SK-N-SH (cell line): ENCODE data around the gene INKA1.

Experiments
- CTCF ChIP-seq: fragments of 200-600 bp; sonication (generic); IDR thresholded peaks from 2 replicates; pipeline ENCODE4 v1.6.1; 2017; ENCODE audit warnings: antibody characterized with exemption, mild to moderate bottlenecking, moderate library complexity
- TF ChIP-seq, protein P1 (sequence below): IDR thresholded peaks from 2 replicates; pipeline ENCODE4; 2012

DNA sequence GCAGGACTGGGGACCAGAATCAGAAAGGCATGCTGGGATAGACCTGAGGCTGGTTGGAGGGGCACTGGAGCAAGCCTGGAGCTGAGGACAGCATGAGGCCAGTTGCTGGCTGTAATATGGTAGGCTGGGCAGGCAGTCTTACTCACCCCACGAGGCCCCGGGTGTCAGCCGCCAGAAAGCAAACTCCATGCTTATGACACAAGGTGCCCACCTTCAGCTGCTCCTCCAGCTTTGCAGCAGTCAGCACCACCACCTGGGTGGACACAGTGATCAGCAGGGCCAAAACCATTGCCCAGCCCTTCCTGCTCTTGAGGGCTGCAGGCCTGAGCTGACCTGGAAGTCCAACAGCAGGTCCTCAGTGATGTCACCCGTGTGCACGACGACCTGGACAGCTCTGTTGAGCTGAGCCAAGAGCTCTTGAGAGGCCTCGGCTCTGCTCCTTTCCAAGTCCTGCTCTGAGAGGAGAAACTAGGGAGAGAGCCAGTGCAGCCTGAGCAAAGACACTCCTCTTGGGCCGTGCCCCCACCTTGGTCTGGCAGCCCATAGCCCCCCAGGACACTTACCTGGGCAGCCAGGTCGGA lies 9.9 kb downstream of the INKA1 start:
- TF ChIP-seq, protein P1, sequence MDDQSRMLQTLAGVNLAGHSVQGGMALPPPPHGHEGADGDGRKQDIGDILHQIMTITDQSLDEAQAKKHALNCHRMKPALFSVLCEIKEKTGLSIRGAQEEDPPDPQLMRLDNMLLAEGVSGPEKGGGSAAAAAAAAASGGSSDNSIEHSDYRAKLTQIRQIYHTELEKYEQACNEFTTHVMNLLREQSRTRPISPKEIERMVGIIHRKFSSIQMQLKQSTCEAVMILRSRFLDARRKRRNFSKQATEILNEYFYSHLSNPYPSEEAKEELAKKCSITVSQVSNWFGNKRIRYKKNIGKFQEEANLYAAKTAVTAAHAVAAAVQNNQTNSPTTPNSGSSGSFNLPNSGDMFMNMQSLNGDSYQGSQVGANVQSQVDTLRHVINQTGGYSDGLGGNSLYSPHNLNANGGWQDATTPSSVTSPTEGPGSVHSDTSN = no peak
- no peak for TF ChIP-seq CTCF
